ENCODE data around the gene SMIM10. TPM values are rescaled to one million over a fixed set of nuclear protein-coding genes. Genes with fewer than 3 reads are reported as not detected.

The SMIM10 gene
- total RNA-seq, result 0.22 and 1.6 TPM in 2 replicates

DNA sequence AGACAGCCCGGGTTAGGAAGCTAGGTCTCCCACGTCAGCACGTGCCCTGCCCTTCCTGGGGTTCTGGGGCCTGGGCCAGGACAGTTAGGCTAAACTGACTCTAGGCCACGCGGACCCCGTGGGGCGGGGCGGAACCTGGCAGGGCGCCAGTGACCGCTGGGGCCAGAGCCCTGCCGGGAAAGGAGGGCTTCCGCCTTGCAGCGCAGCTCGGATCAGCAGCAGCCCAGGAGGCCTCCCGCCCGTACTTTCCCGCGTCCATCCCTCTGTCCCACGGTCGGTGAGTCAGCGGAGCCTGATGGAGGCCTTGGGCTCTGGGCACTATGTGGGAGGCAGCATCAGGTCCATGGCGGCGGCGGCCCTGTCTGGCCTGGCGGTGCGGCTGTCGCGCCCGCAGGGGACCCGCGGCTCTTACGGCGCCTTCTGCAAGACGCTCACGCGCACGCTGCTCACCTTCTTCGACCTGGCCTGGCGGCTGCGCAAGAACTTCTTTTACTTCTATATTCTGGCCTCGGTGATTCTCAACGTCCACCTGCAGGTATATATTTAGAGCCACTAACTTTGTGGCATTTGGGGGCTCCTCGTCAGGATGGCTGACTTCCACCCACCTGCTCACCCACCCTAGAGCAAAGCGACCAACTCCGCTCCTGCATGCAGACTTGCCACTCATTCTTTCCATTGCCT is at the start of gene SMIM10:
Gene SMIM10 (plus strand): TSS at position 191 of the 681 bp plus-strand sequence. CDS start 105 bp downstream, at position 296.

Other genes with a start within 250 kb of the SMIM10 start
- 3.0 and 3.5 TPM in 2 replicates for gene PABIR2, start 193.8 kb upstream of the SMIM10 start, total RNA-seq
- 12.6 and 18.4 TPM in 2 replicates for gene MOSPD1, start 75.7 kb upstream of the SMIM10 start, total RNA-seq
- gene RTL8B, start 31.6 kb downstream of the SMIM10 start, total RNA-seq, result 12.2 and 14.0 TPM in 2 replicates
- 75.6 and 75.8 TPM in 2 replicates for gene RTL8C, start 41.4 kb downstream of the SMIM10 start, total RNA-seq
- gene RTL8A, start 61.1 kb downstream of the SMIM10 start, total RNA-seq, result 11.4 and 15.3 TPM in 2 replicates
- gene SMIM10L2B, start 107.7 kb downstream of the SMIM10 start, total RNA-seq, result 1.3 and 2.7 TPM in 2 replicates
- gene ETDB, start 129.5 kb downstream of the SMIM10 start, total RNA-seq, result not detected in 2 replicates
- gene CT55, start 180.4 kb downstream of the SMIM10 start, total RNA-seq, result not detected in 2 replicates